ENCODE data around the gene MRPS11.

Gene MRPS11

DNA sequence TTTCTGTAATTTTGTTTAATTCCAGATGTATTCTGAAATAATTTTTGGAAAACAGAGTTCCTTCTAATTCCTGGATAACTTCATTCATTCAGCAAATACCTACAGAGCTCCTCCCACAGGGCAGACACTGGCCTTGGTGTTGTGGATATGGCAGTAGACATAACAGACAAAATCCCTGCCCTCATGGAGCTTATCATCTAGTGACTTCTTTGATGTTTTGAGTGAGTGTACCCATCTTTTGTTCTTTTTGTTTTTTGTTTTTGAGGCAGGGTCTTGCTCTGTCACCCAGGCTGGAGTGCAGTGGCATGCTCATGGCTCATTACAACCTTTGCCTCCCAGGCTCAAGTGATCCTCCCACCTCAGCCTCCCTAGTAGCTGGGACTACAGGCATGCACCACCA, 57.9 kb downstream of the MRPS11 start:
- H3K36me3 ChIP-seq (ENCODE audit: control insufficient read depth in 1 of 2, insufficient read depth in 2 of 2, low read length in 2 of 2), result peaks cover 34 to 41% of the 10 kb centered on the region in 2 donors
- H3K4me3 ChIP-seq (ENCODE audit: low read depth in 1 of 2, low read length in 2 of 2), result no peak overlapping the region
- no peak overlapping the region for H3K27ac ChIP-seq (ENCODE audit: low read length)
- no peaks in the 10 kb centered on the region for H3K27me3 ChIP-seq (ENCODE audit: low read depth, low read length)
- no peaks in the 10 kb centered on the region for H3K4me1 ChIP-seq (ENCODE audit: control insufficient read depth in 1 of 2, insufficient read depth in 2 of 2, low read length in 2 of 2)
- no peaks in the 10 kb centered on the region for H3K9me3 ChIP-seq (ENCODE audit: control insufficient read depth in 1 of 2, low read length in 2 of 2)

- no peak overlapping the region for H3K4me3 ChIP-seq (ENCODE audit: low read depth in 1 of 2, low read length in 2 of 2)
- H3K27ac ChIP-seq (ENCODE audit: low read length), result no peak overlapping the region
- H3K4me1 ChIP-seq (ENCODE audit: control insufficient read depth in 1 of 2, insufficient read depth in 2 of 2, low read length in 2 of 2), result no peaks in the 10 kb centered on the region
- no peaks in the 10 kb centered on the region for H3K27me3 ChIP-seq (ENCODE audit: low read depth, low read length)
- H3K9me3 ChIP-seq (ENCODE audit: control insufficient read depth in 1 of 2, low read length in 2 of 2), result no peaks in the 10 kb centered on the region
- peaks cover 43 to 50% of the 10 kb centered on the region in 2 donors for H3K36me3 ChIP-seq (ENCODE audit: control insufficient read depth in 1 of 2, insufficient read depth in 2 of 2, low read length in 2 of 2)
These were observed 58.9 kb downstream of the MRPS11 start for GRCh38 chr15:88526247-88526879.

DNA sequence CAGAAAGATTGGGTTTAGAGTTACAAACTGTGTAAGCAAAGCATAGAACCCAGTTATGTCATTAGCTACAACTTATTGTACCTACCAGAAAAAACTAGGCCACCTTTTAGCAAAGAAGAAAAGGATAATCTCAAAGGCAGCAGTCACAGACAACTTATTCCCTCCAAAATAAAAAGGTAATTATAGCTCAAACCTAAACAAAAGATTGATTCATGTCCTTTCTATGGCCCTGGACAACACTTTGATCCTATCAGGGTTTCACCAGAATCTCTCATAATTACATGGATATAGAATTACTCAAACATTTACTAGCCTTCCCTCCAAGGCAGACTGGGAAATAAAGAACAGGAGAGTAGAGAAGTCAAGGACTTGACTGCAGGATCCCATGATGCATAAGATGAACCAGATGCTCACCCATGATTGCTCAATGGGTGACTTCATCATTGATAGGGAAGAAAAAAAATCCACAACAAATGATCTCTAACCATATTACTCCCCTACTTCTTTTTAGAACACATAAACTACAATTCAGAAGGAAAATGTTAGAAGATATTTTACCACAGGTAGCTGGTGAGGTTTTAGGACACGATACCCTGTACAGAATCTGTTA, 61.6 kb downstream of the MRPS11 start:
- Histone ChIP-seq H3K4me1 (ENCODE audit: control insufficient read depth in 1 of 2, insufficient read depth in 2 of 2, low read length in 2 of 2) (no peaks in the 10 kb centered on the region), H3K9me3 (ENCODE audit: control insufficient read depth in 1 of 2, low read length in 2 of 2) (no peaks in the 10 kb centered on the region), H3K36me3 (ENCODE audit: control insufficient read depth in 1 of 2, insufficient read depth in 2 of 2, low read length in 2 of 2) (peaks cover 44 to 53% of the 10 kb centered on the region in 2 donors), H3K4me3 (ENCODE audit: low read depth in 1 of 2, low read length in 2 of 2) (no peak overlapping the region), H3K27me3 (ENCODE audit: low read depth, low read length) (no peaks in the 10 kb centered on the region), H3K27ac (ENCODE audit: low read length) (no peak overlapping the region)

Data from muscle layer of duodenum (tissue), 2 donors.